GM12878 (cell line): Measurements from ENCODE around the gene MRPS25. TPM values are rescaled to one million over a fixed set of nuclear protein-coding genes. Genes with fewer than 3 reads are reported as not detected.

Experiments
- ATAC-seq: fragments of 200-7000 bp; cut with Tn5 transposase; 3 replicates; pipeline ENCODE4 v1.9.1; 2020; ENCODE audit warnings: mild to moderate bottlenecking, moderate library complexity
- BruUV-seq: library from RNA; stranded (reverse); fragments of 400-500 nt; replicated peaks from 2 replicates; lab custom pipeline; 2021; lab: Mats Ljungman, UMichigan
- CTCF ChIA-PET: fragments of 300-600 bp; sonication (Branson Sonifier 250); formaldehyde crosslinking; extraction: SDS; loops from one replicate; lab custom pipeline; 2021; ENCODE audit warnings: inconsistent platforms; lab: Yijun Ruan, JAX
- POLR2A ChIA-PET: fragments of 350-600 bp; formaldehyde crosslinking; extraction: SDS; loops from one replicate; lab custom pipeline; 2021; ENCODE audit warnings: inconsistent platforms; lab: Charles Lee
- RAD21 ChIA-PET: fragments of 300-600 bp; sonication (Branson Sonifier 250); formaldehyde crosslinking; loops from one replicate; lab custom pipeline; 2023; ENCODE audit warnings: antibody characterized with exemption; ENCODE audit not compliant: unreplicated experiment; lab: Charles Lee
- SMC1A ChIA-PET: fragments of 300-600 bp; sonication (Branson Sonifier 250); formaldehyde crosslinking; loops from one replicate; lab custom pipeline; 2023; ENCODE audit not compliant: unreplicated experiment, uncharacterized antibody; lab: Charles Lee
- DNase-seq: peaks from one replicate; pipeline ENCODE4 v3.0.0-alpha.2; 2011; ENCODE audit warnings: low read depth, low spot score
- FAIRE-seq: peaks from 3 replicates; lab custom pipeline; 2011; peaks lifted over from hg19 to GRCh38; lab: Jason Lieb, UNC
- H2AFZ ChIP-seq: 2 replicates; pipeline ENCODE4 v1.6.0; 2011; ENCODE audit warnings: low read depth, low read length, control low read depth; ENCODE audit not compliant: control insufficient read depth
- H3K27ac ChIP-seq: 2 replicates; pipeline ENCODE4 v1.5.1; 2011; ENCODE audit warnings: control low read depth; ENCODE audit not compliant: control insufficient read depth, insufficient read depth
- H3K27me3 ChIP-seq, 2 experiments: replicated peaks in 1 of 2; 2 replicates each; pipeline versions ENCODE4 v1.6.0 to v1.6.1; 2011; ENCODE audit warnings: low read length in 1 of 2; ENCODE audit not compliant: control insufficient read depth in 2 of 2, insufficient read depth in 2 of 2
- H3K36me3 ChIP-seq, 2 experiments: 2 replicates each; pipeline ENCODE4 v1.5.1; 2011; ENCODE audit warnings: low read length in 1 of 2; ENCODE audit not compliant: control insufficient read depth in 2 of 2, insufficient read depth in 2 of 2
- H3K4me1 ChIP-seq: 2 replicates; pipeline ENCODE4 v1.6.1; 2011; ENCODE audit warnings: mild to moderate bottlenecking, low read length, moderate library complexity, mixed read lengths; ENCODE audit not compliant: control insufficient read depth, insufficient read depth
- H3K4me2 ChIP-seq: 2 replicates; pipeline ENCODE4 v1.6.0; 2011; ENCODE audit warnings: control low read depth; ENCODE audit not compliant: control insufficient read depth, insufficient read depth
- H3K4me3 ChIP-seq: fragments of 200-600 bp; sonication (generic); 2 replicates; pipeline ENCODE4 v1.5.1; 2016
- H3K79me2 ChIP-seq: 2 replicates; pipeline ENCODE4 v1.6.0; 2011; ENCODE audit warnings: low read length; ENCODE audit not compliant: control insufficient read depth, insufficient read depth
- H3K9ac ChIP-seq: 2 replicates; pipeline ENCODE4 v1.8.0; 2011; ENCODE audit warnings: low read length, control low read depth, mixed read lengths; ENCODE audit not compliant: control insufficient read depth, insufficient read depth
- H3K9me3 ChIP-seq: replicated peaks from 3 replicates; pipeline ENCODE4 v1.5.1; 2011; ENCODE audit warnings: mild to moderate bottlenecking, low read length; ENCODE audit not compliant: control insufficient read depth, insufficient read depth
- H4K20me1 ChIP-seq: 2 replicates; pipeline ENCODE4 v1.6.0; 2011; ENCODE audit not compliant: control insufficient read depth, insufficient read depth
- HDAC2 ChIP-seq: fragments of 200-600 bp; sonication (generic); IDR thresholded peaks from 2 replicates; pipeline ENCODE4 v1.6.1; 2017
- IKZF2 ChIP-seq, 2 experiments: fragments of 450-650 bp; IDR thresholded peaks; 2 replicates each; pipeline ENCODE4 v1.6.1; 2017; ENCODE audit warnings: mild to moderate bottlenecking in 2 of 2, moderate library complexity in 2 of 2
- MEF2A ChIP-seq: IDR thresholded peaks from 2 replicates; pipeline ENCODE4 v1.6.1; 2011; ENCODE audit warnings: low read depth, mild to moderate bottlenecking, low read length, moderate library complexity; ENCODE audit not compliant: insufficient read depth
- NFIC ChIP-seq: IDR thresholded peaks from 2 replicates; pipeline ENCODE4 v1.6.1; 2012; ENCODE audit warnings: low read depth, mild to moderate bottlenecking, inconsistent platforms, low read length, moderate library complexity
- POLR2AphosphoS5 ChIP-seq: IDR thresholded peaks from 2 replicates; pipeline ENCODE4 v1.6.1; 2011; ENCODE audit warnings: mild to moderate bottlenecking, low read length, inconsistent platforms
- POU2F2 ChIP-seq: IDR thresholded peaks from 3 replicates; pipeline ENCODE4 v1.6.1; 2011; ENCODE audit warnings: low read depth, mild to moderate bottlenecking, low read length, borderline replicate concordance
- ZNF274 ChIP-seq: IDR thresholded peaks from one replicate; pipeline ENCODE4 v1.8.0; 2011; ENCODE audit not compliant: insufficient read length, insufficient read depth
- WGBS: methylation state at CpG from one replicate; pipeline ENCODE4 v1.1.6; 2016; ENCODE audit warnings: low lambda C conversion rate; ENCODE audit not compliant: insufficient replicate concordance, insufficient coverage; ENCODE audit errors: missing lambda C conversion rate; 5-methylcytosine and 5-hydroxymethylcytosine counted together
- in situ Hi-C: fragments of 300-500 bp; cut with MboI; formaldehyde crosslinking; loops from 9 replicates; pipeline ENCODE4 v1.14.3; 2018; ENCODE audit warnings: mixed read lengths
- intact Hi-C: fragments of 100-400 bp; cut with micrococcal nuclease; formaldehyde crosslinking; loops from one replicate; pipeline ENCODE4 v1.14.2; 2022; ENCODE audit not compliant: unreplicated experiment
- polyA plus RNA-seq, 11 experiments: library from polyadenylated mRNA; depleted of rRNA in 4 of 11; unstranded in 6 of 11; stranded (reverse) in 5 of 11; fragments of >200 nt; fragmentation: Nextera tagmentation in 4 of 11; fragmentation: Illumina TruSeq in 1 of 11; extraction: Ambion mirVana in 4 of 11; extraction: Trizol in 1 of 11; gene quantifications; 1 replicate in 1 of 11; 2 replicates in 10 of 11; pipeline versions ENCODE4 v1.2.1 to v1.2.3, GENCODE V29; 2011 to 2016; ENCODE audit warnings: inconsistent platforms in 2 of 11, missing spikeins in 2 of 11, low read depth in 1 of 11
- total RNA-seq, 4 experiments: library from RNA; depleted of rRNA in 3 of 4; stranded (reverse); fragments of >200 nt in 3 of 4; fragmentation: Illumina TruSeq in 1 of 4; extraction: Trizol in 1 of 4; gene quantifications; 2 replicates each; pipeline versions ENCODE4 v1.2.1 to v1.2.3, GENCODE V29; 2013 to 2021
- TF ChIP-seq, protein P1 (sequence below): fragments of 450-650 bp; formaldehyde crosslinking; IDR thresholded peaks from 2 replicates; pipeline ENCODE4 v1.4.0; 2020; ENCODE audit warnings: mild to moderate bottlenecking, moderate library complexity
- TF ChIP-seq, protein P2 (sequence below): fragments of 450-650 bp; IDR thresholded peaks from 2 replicates; pipeline ENCODE4 v1.6.1; 2016; ENCODE audit warnings: mild to moderate bottlenecking

The MRPS25 gene
- total and polyA plus RNA-seq, 10 of the 15 experiments (the other 5 are each of a cell fraction or from before 2014, with no cell fraction given), result 17.0 to 114 (median 62.2) TPM

DNA sequence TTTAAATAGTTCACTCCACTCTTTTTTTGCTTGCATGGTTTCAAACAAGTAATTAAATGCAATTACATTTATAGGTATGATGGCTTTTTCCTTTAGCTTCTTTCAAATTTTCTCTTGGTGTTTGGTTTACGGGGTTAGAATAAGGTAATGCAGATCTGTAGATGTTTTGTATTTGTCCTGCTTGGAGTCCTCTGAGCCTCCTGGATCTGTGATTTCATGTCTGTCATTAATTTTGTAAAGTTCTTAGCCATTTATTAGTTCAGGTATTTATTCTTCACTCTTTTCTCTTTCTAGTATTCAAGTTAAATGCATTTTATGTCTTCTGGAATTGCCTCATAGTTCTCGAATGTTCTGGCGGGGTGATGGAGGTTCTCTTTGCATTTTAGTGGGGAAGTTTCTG lies 1.4 kb upstream of the MRPS25 start (continued):
- TF ChIP-seq, protein P1, sequence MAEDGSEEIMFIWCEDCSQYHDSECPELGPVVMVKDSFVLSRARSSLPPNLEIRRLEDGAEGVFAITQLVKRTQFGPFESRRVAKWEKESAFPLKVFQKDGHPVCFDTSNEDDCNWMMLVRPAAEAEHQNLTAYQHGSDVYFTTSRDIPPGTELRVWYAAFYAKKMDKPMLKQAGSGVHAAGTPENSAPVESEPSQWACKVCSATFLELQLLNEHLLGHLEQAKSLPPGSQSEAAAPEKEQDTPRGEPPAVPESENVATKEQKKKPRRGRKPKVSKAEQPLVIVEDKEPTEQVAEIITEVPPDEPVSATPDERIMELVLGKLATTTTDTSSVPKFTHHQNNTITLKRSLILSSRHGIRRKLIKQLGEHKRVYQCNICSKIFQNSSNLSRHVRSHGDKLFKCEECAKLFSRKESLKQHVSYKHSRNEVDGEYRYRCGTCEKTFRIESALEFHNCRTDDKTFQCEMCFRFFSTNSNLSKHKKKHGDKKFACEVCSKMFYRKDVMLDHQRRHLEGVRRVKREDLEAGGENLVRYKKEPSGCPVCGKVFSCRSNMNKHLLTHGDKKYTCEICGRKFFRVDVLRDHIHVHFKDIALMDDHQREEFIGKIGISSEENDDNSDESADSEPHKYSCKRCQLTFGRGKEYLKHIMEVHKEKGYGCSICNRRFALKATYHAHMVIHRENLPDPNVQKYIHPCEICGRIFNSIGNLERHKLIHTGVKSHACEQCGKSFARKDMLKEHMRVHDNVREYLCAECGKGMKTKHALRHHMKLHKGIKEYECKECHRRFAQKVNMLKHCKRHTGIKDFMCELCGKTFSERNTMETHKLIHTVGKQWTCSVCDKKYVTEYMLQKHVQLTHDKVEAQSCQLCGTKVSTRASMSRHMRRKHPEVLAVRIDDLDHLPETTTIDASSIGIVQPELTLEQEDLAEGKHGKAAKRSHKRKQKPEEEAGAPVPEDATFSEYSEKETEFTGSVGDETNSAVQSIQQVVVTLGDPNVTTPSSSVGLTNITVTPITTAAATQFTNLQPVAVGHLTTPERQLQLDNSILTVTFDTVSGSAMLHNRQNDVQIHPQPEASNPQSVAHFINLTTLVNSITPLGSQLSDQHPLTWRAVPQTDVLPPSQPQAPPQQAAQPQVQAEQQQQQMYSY (CRISPR knock-in tag), result no peak
- no peak for TF ChIP-seq ZNF274
- TF ChIP-seq NFIC, result no peak
- TF ChIP-seq POU2F2, result no peak
- TF ChIP-seq IKZF2 (IDR thresholded peaks at IDR 0.05), result no peak
- no peak for TF ChIP-seq HDAC2
- TF ChIP-seq MEF2A, result no peak

- Histone ChIP-seq H2AFZ (peak overlapping the region; percentile 95), H3K4me2 (peak overlapping the region; percentile 94), H3K9me3 (no peaks in the 10 kb centered on the region), H3K36me3 (peaks cover 0 to 7% of the 10 kb centered on the region in 2 experiments; a peak in 1 of 4 replicates), H3K4me3 (peak overlapping the region; percentile 83; the same call in 1 of the 2 replicates), H3K9ac (peak overlapping the region; percentile 97; the same call in 1 of the 2 replicates), H3K4me1 (peaks cover 13% of the 10 kb centered on the region), H4K20me1 (no peaks in the 10 kb centered on the region), H3K79me2 (peaks cover 25% of the 10 kb centered on the region), H3K27me3 (no peaks in the 10 kb centered on the region), H3K27ac (no peak overlapping the region)
- FAIRE-seq (no peak), DNase-seq (no peak), ATAC-seq (no peak)
- TF ChIP-seq, protein P2, sequence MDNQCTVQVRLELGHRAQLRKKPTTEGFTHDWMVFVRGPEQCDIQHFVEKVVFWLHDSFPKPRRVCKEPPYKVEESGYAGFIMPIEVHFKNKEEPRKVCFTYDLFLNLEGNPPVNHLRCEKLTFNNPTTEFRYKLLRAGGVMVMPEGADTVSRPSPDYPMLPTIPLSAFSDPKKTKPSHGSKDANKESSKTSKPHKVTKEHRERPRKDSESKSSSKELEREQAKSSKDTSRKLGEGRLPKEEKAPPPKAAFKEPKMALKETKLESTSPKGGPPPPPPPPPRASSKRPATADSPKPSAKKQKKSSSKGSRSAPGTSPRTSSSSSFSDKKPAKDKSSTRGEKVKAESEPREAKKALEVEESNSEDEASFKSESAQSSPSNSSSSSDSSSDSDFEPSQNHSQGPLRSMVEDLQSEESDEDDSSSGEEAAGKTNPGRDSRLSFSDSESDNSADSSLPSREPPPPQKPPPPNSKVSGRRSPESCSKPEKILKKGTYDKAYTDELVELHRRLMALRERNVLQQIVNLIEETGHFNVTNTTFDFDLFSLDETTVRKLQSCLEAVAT, result 0 out of 2 replicates have a peak, but pooled peaks have one; percentile 62
- TF ChIP-seq POU2F2 (no peak), POLR2AphosphoS5 (no peak)
- in situ Hi-C loops, result no loop called here
- ChIA-PET RAD21 (interaction anchor here (0.6 to 3.9 kb wide), 4 partner anchors 11 to 122 kb away, joined by 3 to 30 read pairs (median 4); no protein-coding TSS in a partner anchor), CTCF (interaction anchor here (0.8 to 4.4 kb wide), 7 partner anchors 11 to 339 kb away, joined by 3 to 50 read pairs (median 3); partner anchors contain the start of gene RBSN), POLR2A (interaction anchor here (0.6 to 2.8 kb wide), 9 partner anchors 10 to 461 kb away, joined by 3 to 30 read pairs (median 3); partner anchors contain the start of gene RBSN), SMC1A (interaction anchor here (0.7 to 3.0 kb wide), 7 partner anchors 11 to 134 kb away, joined by 3 to 20 read pairs (median 5); partner anchors contain the start of gene RBSN)
- intact Hi-C loops, result loop anchor here (1.0 to 5.0 kb wide), 2 partner anchors 10 to 118 kb away; partner anchors contain the start of gene NR2C2
- no TSS peak for BruUV-seq
- 51% methylated on average over 16 of the region's 16 CpGs for WGBS
Observed at GRCh38 chr3:15065550-15066007, 464 bp upstream of the MRPS25 start.
